Astrocyte of the cerebellum (primary cell): ENCODE results near the gene RGS13.

ENCODE experiments used
- DNase-seq: peaks from one replicate; pipeline ENCODE4 v3.0.0-alpha.2; 2011; ENCODE audit warnings: low read depth
- H3K4me3 ChIP-seq: 2 replicates; pipeline ENCODE4 v1.5.1; 2011; ENCODE audit warnings: mild to moderate bottlenecking, low read depth, low read length, moderate library complexity
- in situ Hi-C: cut with HindIII; loops from 2 replicates; pipeline ENCODE4 v1.10.0; 2017; ENCODE audit warnings: low sequenced_read_pairs
- TF ChIP-seq, protein P1 (sequence below): IDR thresholded peaks from 2 replicates; pipeline ENCODE4 v1.5.1; 2012; ENCODE audit warnings: low read length, low read depth, moderate library complexity, mild to moderate bottlenecking; ENCODE audit errors: missing control alignments

The RGS13 gene

DNA sequence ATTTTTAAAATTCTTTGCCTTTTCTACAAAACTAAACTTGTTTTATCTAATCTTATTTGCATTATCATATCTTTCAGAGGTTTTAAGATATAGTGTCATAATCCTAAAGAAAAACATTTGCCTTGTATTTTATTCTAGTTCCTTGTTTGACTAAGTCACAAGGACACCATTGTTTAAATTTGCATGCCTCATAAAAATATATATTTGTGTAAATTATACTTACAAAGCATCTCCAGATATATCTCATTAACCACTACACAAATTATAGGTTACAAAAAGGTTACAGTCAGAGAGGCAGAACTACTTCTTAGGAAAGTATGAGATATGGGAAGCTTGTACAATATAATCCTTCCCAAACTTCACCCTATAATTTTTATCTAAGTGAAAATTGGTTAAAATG lies 4.2 kb upstream of the RGS13 start:
- DNase-seq = no peak
- TF ChIP-seq, protein P1, sequence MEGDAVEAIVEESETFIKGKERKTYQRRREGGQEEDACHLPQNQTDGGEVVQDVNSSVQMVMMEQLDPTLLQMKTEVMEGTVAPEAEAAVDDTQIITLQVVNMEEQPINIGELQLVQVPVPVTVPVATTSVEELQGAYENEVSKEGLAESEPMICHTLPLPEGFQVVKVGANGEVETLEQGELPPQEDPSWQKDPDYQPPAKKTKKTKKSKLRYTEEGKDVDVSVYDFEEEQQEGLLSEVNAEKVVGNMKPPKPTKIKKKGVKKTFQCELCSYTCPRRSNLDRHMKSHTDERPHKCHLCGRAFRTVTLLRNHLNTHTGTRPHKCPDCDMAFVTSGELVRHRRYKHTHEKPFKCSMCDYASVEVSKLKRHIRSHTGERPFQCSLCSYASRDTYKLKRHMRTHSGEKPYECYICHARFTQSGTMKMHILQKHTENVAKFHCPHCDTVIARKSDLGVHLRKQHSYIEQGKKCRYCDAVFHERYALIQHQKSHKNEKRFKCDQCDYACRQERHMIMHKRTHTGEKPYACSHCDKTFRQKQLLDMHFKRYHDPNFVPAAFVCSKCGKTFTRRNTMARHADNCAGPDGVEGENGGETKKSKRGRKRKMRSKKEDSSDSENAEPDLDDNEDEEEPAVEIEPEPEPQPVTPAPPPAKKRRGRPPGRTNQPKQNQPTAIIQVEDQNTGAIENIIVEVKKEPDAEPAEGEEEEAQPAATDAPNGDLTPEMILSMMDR = no peak
- in situ Hi-C loops = no loop called here
- H3K4me3 ChIP-seq = no peak overlapping the region

DNA sequence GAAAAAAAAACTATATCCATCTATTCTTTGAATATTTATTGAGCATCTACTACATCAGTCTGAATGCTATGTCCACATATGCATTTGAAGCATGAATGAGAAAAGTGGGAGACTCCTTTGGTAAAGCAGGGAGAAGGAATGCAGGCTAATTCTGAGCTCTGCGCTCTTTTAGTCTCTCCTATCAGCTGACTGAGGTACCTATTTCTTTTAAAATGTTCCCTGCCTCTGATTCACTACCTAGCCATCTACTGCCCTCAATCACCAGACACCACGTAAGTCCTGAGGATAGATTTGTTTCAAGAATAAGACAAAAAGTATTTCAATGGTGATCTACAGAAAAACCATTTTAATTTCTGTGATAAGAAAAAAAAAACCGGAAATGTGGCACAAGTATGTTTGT lies 3.8 kb upstream of the RGS13 start:
- no peak for DNase-seq
- no peak overlapping the region for H3K4me3 ChIP-seq
- TF ChIP-seq, protein P1 = no peak
- in situ Hi-C loops = no loop called here

DNA sequence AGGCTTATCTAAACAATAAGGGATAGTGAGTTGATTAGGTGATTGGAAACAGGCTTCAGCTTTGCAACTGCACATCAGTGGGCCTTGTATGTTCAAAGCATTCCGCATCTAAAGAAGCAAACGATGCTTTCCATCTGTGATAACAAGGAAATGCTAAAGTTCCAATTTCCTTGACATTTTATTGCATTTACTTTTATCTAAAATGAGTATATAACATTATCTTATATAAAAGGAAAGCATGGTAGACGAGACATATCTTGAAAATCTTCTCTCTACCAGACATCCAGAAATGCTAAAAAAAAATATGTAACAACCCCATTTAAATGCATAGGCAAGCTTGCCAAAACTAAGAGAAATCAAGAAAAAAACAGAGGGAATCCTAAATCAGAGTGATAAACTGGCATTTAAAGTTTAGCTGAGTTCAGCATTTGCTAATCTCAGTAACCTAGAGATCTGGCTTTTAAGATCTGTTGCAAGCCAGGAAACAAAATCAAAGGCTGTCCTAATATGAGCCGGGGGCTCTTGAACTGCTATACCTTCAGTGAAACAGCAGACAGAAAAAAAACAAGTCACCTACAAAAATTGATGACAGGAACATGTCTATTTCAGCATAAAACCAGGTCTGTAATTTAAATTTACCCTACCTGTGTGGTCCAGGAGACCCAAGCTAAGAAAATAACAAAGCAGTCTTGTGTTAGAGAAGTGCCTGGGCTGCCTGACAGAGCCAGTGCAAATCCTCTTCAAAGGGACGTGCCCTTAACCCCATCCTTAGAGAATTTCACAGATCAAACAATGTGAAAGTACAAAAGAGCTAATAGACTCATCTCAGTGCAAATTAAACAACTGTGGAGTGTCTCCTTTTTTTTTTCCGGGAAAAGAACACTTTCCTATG lies 3.1 kb upstream of the RGS13 start:
- no peak for DNase-seq
- in situ Hi-C loops = no loop called here
- TF ChIP-seq, protein P1 = no peak
- no peak overlapping the region for H3K4me3 ChIP-seq

DNA sequence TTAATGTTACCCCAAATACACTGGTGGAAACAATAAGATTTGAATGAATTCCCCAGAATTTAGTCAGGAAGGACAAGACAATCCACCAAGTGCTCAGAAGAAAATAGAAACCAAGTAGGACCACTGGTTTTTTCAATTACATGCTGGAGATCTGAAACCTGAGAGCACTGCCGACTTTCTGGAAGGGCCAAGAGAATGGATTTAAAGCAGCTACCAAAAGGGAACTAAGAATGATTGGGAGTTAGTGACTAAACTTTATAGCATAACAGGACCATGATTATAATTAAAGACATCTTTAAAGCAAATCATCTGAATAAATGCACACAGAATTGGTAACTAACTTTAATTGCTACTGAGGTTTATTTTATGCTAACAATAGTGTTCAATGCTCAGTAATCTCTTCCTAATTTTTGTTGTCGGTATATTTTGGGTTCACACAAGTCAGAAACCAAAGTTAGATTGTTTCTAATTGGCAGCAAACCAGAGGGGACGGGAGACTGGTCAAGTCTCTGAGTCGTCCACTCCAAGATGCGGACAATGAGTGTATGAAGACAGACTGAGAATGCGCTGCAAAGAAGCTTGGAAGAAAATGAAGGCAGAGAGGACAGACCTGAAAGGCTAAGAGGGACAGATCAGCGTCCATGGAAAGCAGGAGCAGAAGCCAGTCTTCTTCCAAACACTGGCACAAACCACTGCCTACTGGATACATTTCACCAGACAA lies 2.3 kb upstream of the RGS13 start:
- in situ Hi-C loops = no loop called here
- DNase-seq = no peak
- TF ChIP-seq, protein P1 = no peak
- H3K4me3 ChIP-seq = no peak overlapping the region

DNA sequence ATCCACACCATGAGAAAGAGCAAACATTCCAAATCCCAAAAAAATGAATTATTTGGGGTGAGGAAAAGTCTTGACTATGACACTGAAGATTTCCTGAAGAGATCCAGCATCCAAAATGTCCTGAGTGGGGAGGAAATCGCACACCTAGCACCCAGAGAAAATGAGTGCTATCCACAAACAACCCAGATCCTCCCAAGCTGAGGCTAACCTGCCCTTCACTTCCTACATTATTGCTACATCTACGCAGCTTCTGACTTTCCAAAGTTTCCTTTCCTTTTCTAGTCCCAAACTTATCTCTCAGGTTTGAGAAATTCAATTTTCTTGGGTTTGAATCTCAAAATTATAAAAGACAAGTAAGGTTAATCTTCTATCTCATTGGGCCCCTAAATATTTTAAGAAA lies 906 bp upstream of the RGS13 start:
- no peak for DNase-seq
- TF ChIP-seq, protein P1 = no peak
- H3K4me3 ChIP-seq = no peak overlapping the region
- in situ Hi-C loops = no loop called here

DNA sequence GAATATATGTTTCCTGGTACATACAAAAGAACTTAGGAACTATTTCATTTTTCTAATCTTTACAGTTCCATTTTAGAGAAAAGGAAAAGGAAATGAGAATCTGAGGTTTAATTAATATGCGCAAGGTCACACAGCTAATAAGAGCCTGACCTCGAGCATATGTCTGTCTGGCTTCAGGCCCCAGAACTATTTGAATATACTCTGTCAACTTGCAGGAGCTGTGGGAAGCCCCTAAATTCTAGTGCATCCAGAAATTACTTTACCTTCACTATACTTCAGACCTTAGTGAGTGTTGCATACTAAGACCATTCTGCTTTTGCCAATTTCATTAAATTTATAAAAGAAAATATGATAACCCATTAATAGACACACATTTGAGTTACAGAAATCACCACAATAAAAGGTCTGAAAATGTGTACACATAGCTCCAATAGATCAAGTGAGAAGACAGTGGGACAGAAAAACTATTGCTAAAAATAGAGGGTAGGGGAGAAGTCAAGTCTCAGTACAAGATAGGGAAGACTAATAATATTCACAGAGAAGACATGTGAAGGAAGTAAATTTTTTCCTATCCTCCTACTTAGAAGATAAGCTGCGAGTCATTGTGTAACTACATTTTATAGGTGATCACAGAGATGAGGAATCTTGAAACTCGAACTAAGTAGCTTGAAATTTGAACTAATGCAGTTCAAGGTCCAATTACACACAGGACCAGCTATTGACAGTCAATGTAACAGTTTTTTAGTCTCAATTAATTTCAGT lies 3.8 kb downstream of the RGS13 start:
- TF ChIP-seq, protein P1 = no peak
- in situ Hi-C loops = no loop called here
- H3K4me3 ChIP-seq = no peak overlapping the region
- no peak for DNase-seq
